Esophagus muscularis mucosa (tissue), 4 donors: ENCODE measurements around the gene AUTS2. TPM values are rescaled to one million over a fixed set of nuclear protein-coding genes. Genes with fewer than 3 reads are reported as not detected.

Source experiments
- DNase-seq: peaks from one replicate; pipeline ENCODE4 v3.0.0-alpha.2; 2017; ENCODE audit errors: extremely low spot score
- H3K27ac ChIP-seq, 4 donors: fragments of 200-600 bp; sonication (generic); replicated peaks in 1 of 4; 1 replicate in 3 of 4; 2 replicates in 1 of 4; pipeline ENCODE4 v1.5.1; 2016 to 2019; ENCODE audit warnings: mild to moderate bottlenecking in 1 of 4
- H3K27me3 ChIP-seq, 4 donors: fragments of 200-600 bp; sonication (generic); one replicate each; pipeline versions ENCODE4 v1.5.1 to v1.6.0; 2016 to 2019
- H3K36me3 ChIP-seq, 4 donors: fragments of 200-600 bp; sonication (generic); one replicate each; pipeline ENCODE4 v1.5.1; 2016 to 2019
- H3K4me1 ChIP-seq, 4 donors: fragments of 200-600 bp; sonication (generic); one replicate each; pipeline ENCODE4 v1.5.1; 2016 to 2019
- H3K4me3 ChIP-seq, 4 donors: fragments of 200-600 bp; sonication (generic); 1 replicate in 2 of 4; 2 replicates in 2 of 4; pipeline ENCODE4 v1.5.1; 2016 to 2019; ENCODE audit warnings: mild to moderate bottlenecking in 4 of 4, moderate library complexity in 1 of 4
- H3K9me3 ChIP-seq, 4 donors: fragments of 200-600 bp; sonication (generic); 1 replicate in 3 of 4; 2 replicates in 1 of 4; pipeline ENCODE4 v1.5.1; 2016 to 2019
- CTCF ChIP-seq, 3 experiments: fragments of 200-600 bp in 2 of 3; fragments of 450-650 bp in 1 of 3; sonication (generic) in 2 of 3; IDR thresholded peaks; one replicate each; pipeline ENCODE4 v1.5.1; 2017 to 2019; ENCODE audit warnings: antibody characterized with exemption in 3 of 3, mild to moderate bottlenecking in 2 of 3, moderate library complexity in 1 of 3
- EP300 ChIP-seq: sonication (generic); formaldehyde crosslinking; IDR thresholded peaks from one replicate; pipeline ENCODE4 v1.6.1; 2017; ENCODE audit warnings: antibody characterized with exemption
- POLR2A ChIP-seq: fragments of 450-650 bp; IDR thresholded peaks from one replicate; pipeline ENCODE4 v1.6.1; 2017; ENCODE audit warnings: antibody characterized with exemption, moderate library complexity, mild to moderate bottlenecking, low read depth
- POLR2AphosphoS5 ChIP-seq, 2 donors: sonication (generic); formaldehyde crosslinking; IDR thresholded peaks; one replicate each; pipeline ENCODE4 v1.6.1; 2017; ENCODE audit warnings: antibody characterized with exemption in 2 of 2
- WGBS: methylation state at CpG from one replicate; pipeline ENCODE4 v1.1.5; 2018; 5-methylcytosine and 5-hydroxymethylcytosine counted together
- intact Hi-C: fragments of 100-400 bp; cut with DNase I; formaldehyde crosslinking; loops from one replicate; pipeline ENCODE4 v1.15.1; 2023
- total RNA-seq, 4 donors: library from RNA; depleted of rRNA; stranded (reverse); fragments of >200 nt; gene quantifications; one replicate each; pipeline versions ENCODE4 v1.1.0 to v1.2.1, GENCODE V29; 2016

AUTS2 gene
- total RNA-seq, 4 donors from 2014 or later = 18.5 to 44.9 (median 34.2) TPM

DNA sequence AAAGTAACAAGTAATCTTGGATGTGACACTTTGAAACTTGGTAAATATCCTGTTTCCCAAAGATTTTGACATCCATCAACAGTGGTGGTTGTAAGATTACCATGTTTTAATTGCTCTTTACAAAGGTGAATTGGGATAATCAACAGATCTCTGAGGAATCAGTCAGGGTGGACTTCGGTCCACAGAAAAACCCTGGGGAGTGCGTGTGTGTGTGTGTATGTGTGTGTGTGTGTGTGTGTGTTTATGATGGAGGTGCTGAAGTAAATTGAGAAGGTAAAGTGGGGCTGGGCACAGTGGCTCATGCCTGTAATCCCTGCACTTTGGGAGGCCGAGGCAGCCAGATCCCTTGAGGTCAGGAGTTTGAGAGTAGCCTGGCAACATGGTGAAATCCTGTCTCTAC lies 12.0 kb upstream of the AUTS2 start:
- WGBS = 89% methylated on average over 3 of the region's 3 CpGs
- H3K4me3 ChIP-seq = no peak overlapping the region

GRCh38 chr7:69588773-69589172 lies 9.5 kb upstream of the AUTS2 start:
- Histone ChIP-seq H3K27me3 (no peaks in the 10 kb centered on the region), H3K4me1 (no peaks in the 10 kb centered on the region), H3K27ac (no peak overlapping the region), H3K36me3 (no peaks in the 10 kb centered on the region), H3K9me3 (no peaks in the 10 kb centered on the region), H3K4me3 (no peak overlapping the region)
- 68% methylated on average over 5 of the region's 5 CpGs for WGBS
- TF ChIP-seq POLR2AphosphoS5 (IDR thresholded peaks at IDR 0.05) = no peak
- TF ChIP-seq POLR2A = no peak
- TF ChIP-seq CTCF (IDR thresholded peaks at IDR 0.05) = no peak
- TF ChIP-seq EP300 = no peak
- no peak for DNase-seq
- intact Hi-C loops = no loop called here

More for the DNA sequence above, 12.0 kb upstream of the AUTS2 start:
- no peaks in the 10 kb centered on the region for H3K36me3 ChIP-seq
- H3K27ac ChIP-seq = no peak overlapping the region
- no peak for DNase-seq
- intact Hi-C loops = no loop called here
- no peaks in the 10 kb centered on the region for H3K4me1 ChIP-seq
- no peak for TF ChIP-seq EP300
- TF ChIP-seq CTCF (IDR thresholded peaks at IDR 0.05) = no peak
- H3K9me3 ChIP-seq = no peaks in the 10 kb centered on the region
- no peaks in the 10 kb centered on the region for H3K27me3 ChIP-seq

- TF ChIP-seq POLR2A (no peak), CTCF (IDR thresholded peaks at IDR 0.05) (no peak), EP300 (no peak), POLR2AphosphoS5 (IDR thresholded peaks at IDR 0.05) (no peak)
- Histone ChIP-seq H3K27me3 (no peaks in the 10 kb centered on the region), H3K27ac (no peak overlapping the region), H3K9me3 (no peaks in the 10 kb centered on the region), H3K4me3 (no peak overlapping the region), H3K36me3 (no peaks in the 10 kb centered on the region), H3K4me1 (peaks cover 0 to 5% (median 3%) of the 10 kb centered on the region in 4 donors)
- no peak for DNase-seq
- intact Hi-C loops = loop anchor here (10.0 kb wide), 1 partner anchor 1103 kb away; no protein-coding TSS in a partner anchor
- WGBS = 77% methylated on average over 11 of the region's 14 CpGs
These were observed 6.5 kb upstream of the AUTS2 start for GRCh38 chr7:69591805-69592204.

DNA sequence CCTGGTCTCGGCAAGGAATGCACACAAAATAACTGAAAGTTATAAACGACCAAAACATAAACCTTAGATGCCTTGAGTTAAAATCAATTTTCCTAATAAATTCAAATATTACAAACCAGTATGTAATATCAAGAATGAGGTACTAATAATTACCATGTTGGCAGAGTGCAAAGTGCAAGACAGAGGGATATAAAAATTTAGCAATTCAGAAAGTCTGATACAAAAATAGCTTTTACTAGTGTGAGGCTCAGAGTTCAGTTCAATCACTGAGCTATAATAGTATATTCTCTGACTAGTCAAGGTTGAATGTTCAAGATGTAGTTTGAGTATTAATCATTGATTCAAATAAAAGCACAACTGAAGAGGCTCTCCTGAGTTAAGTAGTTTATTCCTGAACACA lies 4.8 kb upstream of the AUTS2 start:
- no peak for TF ChIP-seq CTCF (IDR thresholded peaks at IDR 0.05)
- no peak for TF ChIP-seq EP300
- TF ChIP-seq POLR2A = no peak
- TF ChIP-seq POLR2AphosphoS5 (IDR thresholded peaks at IDR 0.05) = no peak
- intact Hi-C loops = loop anchor here (10.0 kb wide), 1 partner anchor 1101 kb away; no protein-coding TSS in a partner anchor
- H3K4me3 ChIP-seq = no peak overlapping the region
- H3K9me3 ChIP-seq = no peaks in the 10 kb centered on the region
- no peak for DNase-seq
- peaks cover 3 to 14% (median 13%) of the 10 kb centered on the region in 4 donors for H3K4me1 ChIP-seq
- 73% methylated on average over 2 of the region's 2 CpGs for WGBS
- H3K27me3 ChIP-seq = no peaks in the 10 kb centered on the region
- H3K27ac ChIP-seq = no peak overlapping the region
- H3K36me3 ChIP-seq = no peaks in the 10 kb centered on the region

DNA sequence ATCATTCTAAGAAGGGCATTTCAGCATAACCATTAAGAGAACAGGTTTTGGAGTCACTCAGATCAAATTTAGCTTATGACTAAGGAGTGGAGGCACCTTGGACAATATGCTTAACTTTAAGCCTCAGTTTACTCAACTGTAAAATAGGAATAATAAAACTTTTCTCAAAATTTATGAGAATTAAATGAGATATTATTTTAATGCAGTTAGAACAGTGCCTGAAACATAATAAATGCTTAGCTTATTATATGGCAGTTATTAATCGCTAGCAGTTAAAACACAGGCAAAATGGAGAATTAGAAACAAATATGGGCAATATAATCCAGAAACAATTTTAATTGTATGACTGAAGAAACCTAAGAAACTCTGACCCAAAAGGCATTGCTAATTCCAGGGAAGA lies 2.9 kb upstream of the AUTS2 start:
- H3K27ac ChIP-seq = no peak overlapping the region
- H3K27me3 ChIP-seq = no peaks in the 10 kb centered on the region
- H3K4me1 ChIP-seq = peaks cover 9 to 20% (median 20%) of the 10 kb centered on the region in 4 donors
- no peaks in the 10 kb centered on the region for H3K36me3 ChIP-seq
- no peak for TF ChIP-seq POLR2AphosphoS5 (IDR thresholded peaks at IDR 0.05)
- no peak for TF ChIP-seq CTCF (IDR thresholded peaks at IDR 0.05)
- TF ChIP-seq POLR2A = no peak
- no peak for TF ChIP-seq EP300
- H3K9me3 ChIP-seq = no peaks in the 10 kb centered on the region
- intact Hi-C loops = loop anchor here (10.0 kb wide), 1 partner anchor 1099 kb away; no protein-coding TSS in a partner anchor
- H3K4me3 ChIP-seq = no peak overlapping the region
- DNase-seq = no peak
- 97% methylated on average over 1 of the region's 1 CpG for WGBS
